Right lobe of liver (tissue), 4 donors: ENCODE data around the gene DAB2.

ENCODE experiments used
- POLR2A ChIP-seq: fragments of 450-650 bp; IDR thresholded peaks from one replicate; pipeline ENCODE4 v1.6.1; 2017; ENCODE audit warnings: antibody characterized with exemption, mild to moderate bottlenecking
- TF ChIP-seq, protein P1 (sequence below), 4 donors: fragments of 200-600 bp in 3 of 4; fragments of 450-650 bp in 1 of 4; IDR thresholded peaks; one replicate each; pipeline versions ENCODE4 v1.5.1 to v1.8.0; 2016 to 2022; ENCODE audit warnings: antibody characterized with exemption in 4 of 4, mild to moderate bottlenecking in 2 of 4
- donor health status: DM: no; HTN: no; CAD: no.
- donor health status: DM: no; HTN: no; CAD: no.
- donor health status: DM: no; HTN: yes; CAD: no.

GRCh38 chr5:39453606-39454005 is 28.8 kb upstream of the DAB2 start:
- TF ChIP-seq, protein P1, sequence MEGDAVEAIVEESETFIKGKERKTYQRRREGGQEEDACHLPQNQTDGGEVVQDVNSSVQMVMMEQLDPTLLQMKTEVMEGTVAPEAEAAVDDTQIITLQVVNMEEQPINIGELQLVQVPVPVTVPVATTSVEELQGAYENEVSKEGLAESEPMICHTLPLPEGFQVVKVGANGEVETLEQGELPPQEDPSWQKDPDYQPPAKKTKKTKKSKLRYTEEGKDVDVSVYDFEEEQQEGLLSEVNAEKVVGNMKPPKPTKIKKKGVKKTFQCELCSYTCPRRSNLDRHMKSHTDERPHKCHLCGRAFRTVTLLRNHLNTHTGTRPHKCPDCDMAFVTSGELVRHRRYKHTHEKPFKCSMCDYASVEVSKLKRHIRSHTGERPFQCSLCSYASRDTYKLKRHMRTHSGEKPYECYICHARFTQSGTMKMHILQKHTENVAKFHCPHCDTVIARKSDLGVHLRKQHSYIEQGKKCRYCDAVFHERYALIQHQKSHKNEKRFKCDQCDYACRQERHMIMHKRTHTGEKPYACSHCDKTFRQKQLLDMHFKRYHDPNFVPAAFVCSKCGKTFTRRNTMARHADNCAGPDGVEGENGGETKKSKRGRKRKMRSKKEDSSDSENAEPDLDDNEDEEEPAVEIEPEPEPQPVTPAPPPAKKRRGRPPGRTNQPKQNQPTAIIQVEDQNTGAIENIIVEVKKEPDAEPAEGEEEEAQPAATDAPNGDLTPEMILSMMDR (IDR thresholded peaks at IDR 0.05): no peak
- no peak for TF ChIP-seq POLR2A
